Mesenteric fat pad (tissue), 1 donor: ENCODE results near the gene BATF. TPM values are rescaled to one million over a fixed set of nuclear protein-coding genes. Genes with fewer than 3 reads are reported as not detected.

Experiments
- DNase-seq: peaks from one replicate; pipeline ENCODE4 v3.0.0-alpha.2; 2020; ENCODE audit warnings: low spot score
- total RNA-seq: library from RNA; stranded (reverse); fragmentation: NEBNext Ultra II Directional; extraction: Animal tissue kit (Norgen Biotek cat#: 25700); gene quantifications from one replicate; pipeline ENCODE4 v1.2.1, GENCODE V29; 2021
- donor health status: DM: yes; HTN: yes; CAD: no.

Gene BATF
- total RNA-seq, 1 donor from 2014 or later = 8.1 TPM

DNA sequence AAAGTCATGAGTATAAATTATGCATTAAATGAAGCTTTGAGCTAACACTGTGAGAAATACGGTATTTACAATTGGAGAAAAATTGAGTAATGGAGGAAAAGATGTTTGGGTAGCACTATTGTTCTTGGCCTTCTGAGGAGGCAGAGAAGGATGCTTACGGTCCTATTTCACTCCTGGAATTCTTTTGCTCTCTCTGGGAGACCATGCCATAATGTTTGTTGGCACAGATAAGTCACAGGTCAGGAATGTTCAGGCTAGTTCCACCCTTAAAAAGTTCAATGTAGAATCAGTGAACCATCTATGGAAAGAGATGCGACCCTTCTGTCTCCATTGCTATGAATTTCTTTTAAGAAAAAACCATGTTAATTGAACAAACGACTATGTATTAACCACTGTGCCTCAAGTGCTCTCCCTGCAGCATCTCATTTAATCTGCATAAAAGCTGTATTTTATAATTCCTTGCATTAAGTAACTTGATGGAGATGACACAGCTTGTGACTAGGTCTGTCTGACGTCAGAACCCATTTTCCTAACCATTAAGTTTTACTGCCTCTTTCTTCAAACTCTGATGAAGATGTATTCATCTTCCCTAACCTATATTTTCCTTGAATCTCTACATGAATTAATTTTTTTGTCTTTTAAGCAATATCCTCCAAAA, 9.5 kb downstream of the BATF start:
- no peak for DNase-seq

DNA sequence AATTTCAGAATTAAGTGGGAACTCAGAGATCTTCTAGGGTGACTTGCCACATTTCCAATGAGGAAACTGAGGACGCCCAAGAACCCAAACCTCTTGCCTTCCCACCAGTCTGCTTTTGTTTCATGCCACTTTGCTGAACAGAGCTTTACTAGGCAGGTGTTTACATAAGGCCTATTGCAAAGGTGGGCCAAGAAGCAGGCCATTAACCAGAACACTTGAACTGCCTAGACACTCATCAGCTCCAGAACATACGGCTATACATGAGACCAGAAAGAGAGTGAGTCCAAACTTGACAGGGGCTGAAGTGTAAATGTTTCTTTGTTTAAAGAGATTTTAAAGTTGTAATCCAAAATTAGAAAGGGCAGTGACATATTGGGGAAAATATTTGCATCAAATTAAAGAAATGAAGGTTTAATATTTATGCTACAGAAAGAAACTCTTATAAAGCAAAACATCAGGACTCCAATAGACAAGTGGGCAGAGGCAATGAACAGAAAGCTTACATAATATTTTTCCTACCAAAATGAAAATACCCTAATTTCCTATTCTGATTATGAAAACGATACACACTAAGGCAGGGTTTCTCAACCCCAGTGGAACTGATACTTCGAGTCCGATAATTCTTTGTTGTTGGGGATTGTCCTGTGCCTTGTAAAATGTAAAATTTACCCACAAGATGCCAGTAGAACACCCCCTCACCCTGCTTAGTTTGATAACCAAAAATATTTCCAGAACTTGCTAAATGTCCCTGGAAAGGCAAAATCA, 11.7 kb downstream of the BATF start:
- no peak for DNase-seq

DNA sequence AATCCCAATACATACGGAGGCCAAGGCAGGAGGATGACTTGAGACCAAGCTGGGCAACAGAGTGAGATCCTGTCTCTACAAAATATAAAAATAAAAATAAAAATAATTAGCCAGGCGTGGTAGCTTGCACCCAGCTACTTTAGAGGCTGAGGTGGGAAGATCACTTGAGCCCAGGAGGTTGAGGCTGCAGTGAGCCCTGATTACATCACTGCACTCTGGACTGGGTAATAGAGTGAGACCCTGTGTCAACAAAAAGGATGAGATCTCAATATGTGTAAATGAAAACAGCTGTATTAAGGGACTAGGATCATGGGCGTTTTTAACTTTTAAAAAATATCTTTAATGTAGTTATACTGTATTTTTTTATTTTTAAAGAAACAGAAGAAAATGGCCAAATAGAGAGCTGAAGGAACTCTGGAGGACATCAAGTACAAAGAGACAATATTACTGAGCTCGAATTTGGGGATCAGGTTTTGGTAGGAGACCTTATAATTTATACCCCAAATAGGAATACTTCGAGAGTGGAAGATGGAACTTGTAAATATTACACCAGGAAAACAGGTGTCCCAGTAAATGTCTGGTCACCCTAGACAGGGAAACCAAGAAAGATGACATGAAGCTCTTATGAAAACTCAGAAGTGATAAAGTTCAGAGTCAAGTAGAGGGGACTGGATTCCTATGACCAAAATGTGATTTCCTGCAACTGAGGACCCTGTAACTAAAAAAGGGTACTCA, 13.1 kb downstream of the BATF start:
- no peak for DNase-seq

DNA sequence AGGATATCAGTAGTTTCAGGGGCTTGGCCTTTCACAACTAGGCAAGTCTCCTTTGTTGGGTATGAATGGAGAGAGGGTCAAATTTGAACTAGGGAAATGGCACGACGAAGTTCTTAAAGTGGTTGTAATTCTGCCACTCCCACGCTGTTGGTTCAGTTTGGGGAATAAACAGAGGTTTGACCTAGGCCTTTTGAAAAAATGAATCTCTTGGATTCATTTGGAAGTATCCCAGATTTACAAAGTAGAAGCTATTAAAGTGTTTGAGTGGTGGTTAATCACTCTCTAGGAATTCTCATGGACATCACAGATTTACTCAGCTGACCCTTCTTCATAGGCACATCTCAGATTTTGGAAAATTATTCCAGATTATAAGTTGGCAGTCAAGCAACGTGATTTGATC, 14.8 kb downstream of the BATF start:
- no peak for DNase-seq

DNA sequence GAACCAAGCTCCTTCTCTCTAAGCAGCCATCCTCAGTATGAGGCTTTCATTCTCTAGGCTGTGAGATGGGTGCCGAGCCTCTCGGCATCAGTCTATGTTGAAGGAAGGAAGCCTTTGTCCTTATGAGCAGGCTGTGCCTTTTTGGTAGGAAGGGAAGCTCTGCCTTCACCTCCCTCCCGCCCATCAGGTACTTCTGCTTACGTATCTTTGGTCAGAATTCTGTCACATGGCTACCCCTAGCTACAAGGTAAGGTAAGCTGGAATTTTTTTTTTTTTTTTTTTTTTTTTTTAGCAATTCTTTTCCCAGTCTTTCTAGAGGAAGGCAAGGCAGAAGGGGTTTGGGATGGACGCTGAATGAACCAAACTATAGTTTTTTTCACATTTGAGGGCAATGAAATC, 16.9 kb downstream of the BATF start:
- DNase-seq = no peak

DNA sequence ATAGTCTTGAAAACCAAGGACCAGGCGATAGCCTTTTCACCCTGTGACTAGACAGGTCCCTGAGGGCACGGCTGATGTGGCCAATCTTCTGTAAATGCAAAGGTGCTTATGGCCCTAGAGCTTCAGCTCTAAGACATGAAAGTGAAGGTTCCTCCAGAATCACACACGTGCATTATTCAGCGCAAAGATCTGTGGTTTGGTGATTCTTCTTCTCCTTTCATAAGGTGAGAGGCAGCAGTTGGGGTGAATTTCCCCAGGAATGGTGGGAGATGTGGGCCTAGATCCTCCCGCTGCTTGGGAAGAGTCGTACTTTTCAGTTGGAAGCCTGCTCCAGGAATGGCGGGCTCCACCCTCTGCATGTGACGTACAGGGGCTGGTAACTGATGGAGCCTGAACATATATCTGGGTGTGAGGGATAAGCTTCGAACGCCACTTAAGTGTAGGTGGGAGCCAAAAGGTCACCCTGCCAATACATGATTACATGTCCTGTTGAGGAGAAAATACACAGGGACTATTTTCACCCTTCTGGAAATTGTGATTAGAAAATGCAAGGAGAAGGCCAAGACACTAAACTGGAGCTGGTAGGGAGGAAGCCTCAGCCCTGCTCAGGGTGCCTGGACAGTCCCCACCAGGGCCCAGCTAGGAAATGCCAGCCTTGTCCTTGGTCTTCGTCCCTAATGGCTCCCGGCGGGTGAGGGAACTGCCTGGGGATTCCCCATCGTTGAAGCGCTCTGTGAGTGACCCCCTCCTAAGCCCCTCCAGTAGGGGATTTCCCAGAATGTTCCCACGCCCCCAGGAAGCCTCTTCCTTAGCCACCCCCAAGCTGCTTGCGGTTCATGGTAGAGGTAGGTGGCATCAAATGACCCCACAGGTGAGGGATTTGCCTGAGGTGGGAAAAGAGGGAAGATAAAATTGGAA, 17.6 kb downstream of the BATF start:
- no peak for DNase-seq

DNA sequence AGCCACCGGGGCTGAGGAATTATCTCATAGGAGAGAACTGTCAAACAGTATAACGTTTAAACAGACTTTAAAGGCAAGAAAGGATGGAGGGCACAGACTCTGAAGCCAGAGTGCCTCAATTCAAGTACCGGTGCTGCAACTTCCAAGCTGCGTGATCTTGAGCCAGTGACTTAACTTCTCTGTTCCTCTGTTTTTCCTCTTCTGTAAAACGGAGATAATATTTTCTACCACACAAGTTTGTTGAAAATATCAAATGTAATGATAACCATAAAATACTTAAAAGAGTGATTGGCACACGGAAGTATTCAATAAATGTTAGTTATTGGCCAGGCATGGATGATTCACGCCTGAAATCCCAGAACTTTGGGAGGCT, 18.2 kb downstream of the BATF start:
- no peak for DNase-seq

DNA sequence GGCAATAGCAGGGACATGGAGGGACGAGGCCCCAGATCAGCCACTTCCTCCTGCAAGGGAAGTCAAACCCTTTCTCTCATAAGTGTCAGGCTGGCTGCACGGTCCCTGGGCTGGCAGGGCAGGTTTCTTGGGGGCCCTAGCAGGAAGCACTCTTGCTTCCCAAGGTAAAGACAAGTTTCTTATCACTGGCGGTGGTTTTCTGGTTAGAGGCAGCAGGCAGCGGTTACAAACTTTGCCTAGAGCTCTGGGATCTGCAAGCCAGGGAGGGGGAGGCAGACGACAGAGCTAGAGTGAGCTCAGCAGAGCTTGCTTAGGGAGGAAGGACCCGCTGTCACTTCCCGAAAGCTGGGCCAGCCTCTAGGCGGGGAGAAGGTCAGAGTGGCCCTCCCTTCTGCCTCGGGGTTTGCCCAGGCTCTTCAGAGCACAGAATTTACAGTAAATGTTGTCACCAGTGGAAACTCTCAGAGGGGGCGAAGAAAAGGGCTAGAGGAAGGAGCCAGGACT, 20.4 kb downstream of the BATF start:
- no peak for DNase-seq

DNA sequence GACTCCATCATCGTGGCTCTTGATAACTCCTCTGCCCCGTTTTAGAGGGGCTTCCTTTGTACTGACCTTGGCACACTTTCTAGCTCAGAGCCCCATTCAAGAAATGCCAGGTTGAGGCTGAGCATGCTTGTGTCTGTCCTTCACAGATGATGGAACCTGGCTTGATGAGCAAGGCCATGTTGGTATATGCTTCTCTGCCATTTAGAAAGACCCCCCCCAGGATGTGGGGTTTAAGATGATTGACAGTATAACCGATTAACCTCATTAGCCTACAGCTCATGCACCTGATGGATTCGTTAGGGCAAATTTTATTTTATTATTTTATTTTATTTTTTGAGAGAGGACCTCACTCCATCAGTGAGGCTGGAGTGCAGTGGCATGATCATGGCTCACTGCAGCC, 21.0 kb downstream of the BATF start:
- DNase-seq = no peak

DNA sequence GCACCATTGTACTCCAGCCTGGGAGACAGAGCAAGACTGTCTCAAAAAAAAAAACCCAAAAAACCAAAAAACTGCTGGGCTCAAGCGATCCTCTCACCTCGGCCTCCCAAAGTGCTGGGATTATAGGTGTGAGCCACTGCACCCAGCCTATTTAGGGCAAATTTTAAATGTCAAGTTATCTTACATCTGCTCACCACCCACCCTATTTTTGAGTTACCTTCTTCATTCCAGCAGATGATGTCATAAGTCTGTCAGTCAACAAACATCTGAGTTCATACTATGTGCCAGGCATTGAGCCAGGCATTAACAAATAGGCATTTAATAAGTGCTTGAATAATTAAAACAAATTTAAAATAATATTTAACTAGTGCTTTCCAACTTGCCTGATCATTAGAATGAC, 21.5 kb downstream of the BATF start:
- DNase-seq = no peak

DNA sequence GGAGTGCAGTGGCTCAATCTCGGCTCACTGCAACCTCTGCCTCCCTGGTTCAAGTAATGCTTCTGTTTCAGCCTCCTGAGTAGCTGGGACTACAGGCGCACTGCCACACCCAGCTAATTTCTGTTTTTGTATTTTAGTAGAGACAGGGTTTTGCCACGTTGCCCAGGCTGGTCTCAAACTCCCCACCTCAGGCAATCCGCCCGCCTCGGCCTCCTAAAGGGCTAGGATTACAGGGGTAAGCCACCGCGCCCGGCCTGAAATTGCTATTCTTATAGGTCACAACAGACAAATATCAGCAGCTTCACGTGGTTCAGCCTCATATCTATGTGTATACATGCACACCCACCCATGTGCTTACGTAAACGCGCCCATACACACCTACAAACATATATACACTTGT, 23.6 kb downstream of the BATF start:
- DNase-seq = no peak

DNA sequence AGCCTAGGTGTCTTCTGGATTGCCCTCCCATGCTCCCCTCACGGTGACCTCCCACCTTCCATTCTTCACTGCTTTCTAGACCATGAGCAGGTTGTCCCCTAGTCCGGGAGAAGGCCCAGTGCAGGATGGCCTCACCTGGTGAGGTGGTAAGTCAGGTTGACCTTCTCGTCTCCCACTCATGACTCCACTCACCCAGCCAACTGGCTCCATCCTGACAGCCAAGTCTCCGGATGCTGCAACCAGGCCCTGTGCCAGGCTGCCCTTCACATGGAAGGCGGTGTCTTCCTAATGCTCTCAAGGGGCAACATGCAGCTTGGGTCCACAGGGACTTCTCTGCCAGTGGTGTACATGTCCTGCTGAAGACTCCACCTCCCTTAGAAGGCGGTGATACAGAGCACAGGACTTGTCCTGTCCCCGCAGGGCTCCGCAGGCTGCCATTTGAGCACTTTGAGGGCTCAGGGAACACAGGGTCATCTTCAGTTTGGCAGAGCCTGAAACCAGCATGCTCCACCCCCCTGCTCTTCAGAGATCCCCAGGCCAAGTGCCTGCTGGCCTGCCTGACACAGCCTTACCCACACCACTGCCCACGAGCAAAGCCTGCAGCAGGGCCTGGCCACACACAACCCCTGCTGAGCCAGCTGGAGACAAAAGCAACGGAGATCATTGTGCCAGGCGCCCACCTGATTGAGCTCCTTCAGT, 25.4 kb downstream of the BATF start:
- DNase-seq = no peak

DNA sequence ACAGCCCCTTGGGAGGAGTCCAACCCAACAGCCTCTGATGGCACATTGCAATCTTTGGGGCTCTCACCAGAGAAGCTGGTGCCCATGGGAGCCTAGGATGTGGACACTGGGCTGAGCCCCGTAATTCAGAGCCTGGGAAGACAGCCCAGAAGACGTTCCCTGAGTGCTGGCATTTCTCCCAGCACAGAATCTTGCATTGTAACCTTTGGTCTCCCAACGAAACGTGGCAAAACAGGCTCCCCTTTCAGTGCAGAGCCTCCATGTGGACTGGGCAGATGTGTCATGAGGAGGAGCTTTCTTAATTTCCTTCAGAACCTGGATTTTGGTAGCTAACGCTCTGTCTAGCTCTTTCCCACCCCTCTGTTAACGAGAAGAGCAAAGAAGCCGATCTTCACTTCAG, 26.3 kb downstream of the BATF start:
- DNase-seq = no peak

DNA sequence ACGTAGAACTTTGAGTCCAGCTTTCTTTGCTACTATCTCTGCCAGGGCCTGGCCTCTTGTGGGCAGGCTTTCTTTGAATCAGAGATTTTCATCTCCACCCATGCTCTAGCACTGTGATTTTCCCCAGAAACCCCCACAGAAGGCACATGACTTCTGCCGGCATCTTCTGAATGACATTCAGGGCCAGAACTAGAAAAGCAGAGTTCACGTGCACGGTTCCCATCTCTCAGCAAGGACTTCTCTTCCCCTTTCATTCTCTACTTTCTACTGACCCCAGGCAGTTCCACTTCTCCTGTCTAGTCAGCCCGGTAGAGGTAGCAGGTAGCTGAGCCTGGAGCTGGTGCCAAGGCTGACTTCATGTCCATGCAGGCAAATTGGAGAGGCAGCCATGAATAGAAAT, 26.9 kb downstream of the BATF start:
- DNase-seq = no peak

DNA sequence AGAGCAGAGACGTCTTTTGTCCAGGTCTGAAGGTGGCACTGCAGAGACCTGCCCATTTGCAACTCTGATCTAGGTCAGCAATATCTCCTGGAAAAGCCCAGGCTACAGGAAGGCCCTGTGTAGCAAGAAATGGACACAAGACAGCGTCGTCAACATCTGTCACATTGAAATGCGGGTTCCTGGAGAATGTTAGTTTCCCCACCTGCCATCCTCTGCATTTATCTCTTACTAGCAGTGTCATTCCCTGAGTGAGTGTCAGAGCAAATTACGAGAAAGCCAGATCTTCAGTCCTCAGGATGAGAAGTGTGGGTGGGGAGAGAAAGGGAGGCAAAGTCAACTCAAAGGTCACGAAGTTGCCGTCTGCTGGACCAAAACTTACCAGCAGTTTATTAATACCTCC, 28.8 kb downstream of the BATF start:
- no peak for DNase-seq

DNA sequence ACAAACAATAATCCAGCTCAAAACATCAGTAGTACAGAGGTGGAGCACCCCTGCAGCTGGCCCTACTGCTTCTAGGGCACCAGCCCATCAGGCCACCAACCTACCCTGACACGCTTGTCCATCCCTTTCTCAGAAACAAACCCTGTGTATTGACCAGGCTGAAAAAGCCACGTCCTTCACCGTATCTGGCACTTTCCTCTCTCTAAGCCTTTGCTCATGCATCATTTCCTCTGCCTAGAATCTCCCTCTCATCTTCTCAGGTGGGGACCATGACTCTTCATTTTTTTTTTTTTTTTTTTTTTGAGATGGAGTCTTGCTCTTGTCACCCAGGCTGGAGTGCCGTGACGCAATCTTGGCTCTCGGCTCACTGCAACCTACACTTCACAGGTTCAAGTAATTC, 30.9 kb downstream of the BATF start:
- no peak for DNase-seq

DNA sequence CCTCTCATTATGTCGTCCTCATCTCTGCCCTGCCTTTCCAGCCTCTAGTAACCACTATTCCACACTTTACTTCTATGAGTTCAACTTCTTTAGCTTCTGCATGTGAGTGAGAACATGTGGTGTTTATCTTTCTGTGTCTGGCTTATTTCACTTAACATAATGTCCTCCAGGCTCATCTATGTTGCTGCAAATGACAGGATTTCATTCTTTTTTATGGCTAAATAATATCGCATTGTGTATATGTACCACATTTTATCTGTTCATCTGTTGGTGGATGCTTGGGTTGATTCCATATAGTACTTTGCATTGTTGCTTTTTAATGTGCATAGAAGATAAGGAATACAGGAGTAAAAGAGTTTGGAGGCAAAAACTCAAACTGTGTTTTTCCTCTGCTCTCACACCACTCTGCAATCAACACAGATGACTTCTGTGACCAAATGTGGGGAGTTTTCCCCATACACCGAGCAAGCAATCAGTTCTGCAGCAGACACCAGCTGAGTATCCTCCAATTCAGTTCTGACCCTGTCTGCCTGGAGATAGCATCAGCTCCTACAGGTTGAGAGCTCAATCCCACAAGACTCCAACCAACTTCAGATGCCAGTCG, 31.6 kb downstream of the BATF start:
- DNase-seq = no peak

DNA sequence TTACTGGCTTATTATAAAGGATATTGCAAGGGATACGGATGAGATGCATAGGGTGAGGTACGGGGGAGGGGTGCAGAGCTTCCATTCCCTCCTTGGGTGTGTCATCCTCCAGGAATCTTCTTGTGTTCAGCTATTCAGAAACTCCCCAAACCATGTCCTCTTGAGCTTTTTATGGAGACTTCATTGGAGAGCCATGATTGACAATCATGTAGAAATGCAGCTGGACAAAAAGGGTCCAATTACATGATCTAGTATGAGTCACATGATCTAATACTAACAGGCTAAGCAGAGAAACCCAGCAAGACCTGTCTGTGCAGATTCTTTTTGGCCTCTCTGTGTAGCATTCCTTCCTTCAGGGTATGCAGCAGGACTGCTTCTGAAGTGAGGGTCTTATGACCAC, 32.2 kb downstream of the BATF start:
- DNase-seq = no peak

DNA sequence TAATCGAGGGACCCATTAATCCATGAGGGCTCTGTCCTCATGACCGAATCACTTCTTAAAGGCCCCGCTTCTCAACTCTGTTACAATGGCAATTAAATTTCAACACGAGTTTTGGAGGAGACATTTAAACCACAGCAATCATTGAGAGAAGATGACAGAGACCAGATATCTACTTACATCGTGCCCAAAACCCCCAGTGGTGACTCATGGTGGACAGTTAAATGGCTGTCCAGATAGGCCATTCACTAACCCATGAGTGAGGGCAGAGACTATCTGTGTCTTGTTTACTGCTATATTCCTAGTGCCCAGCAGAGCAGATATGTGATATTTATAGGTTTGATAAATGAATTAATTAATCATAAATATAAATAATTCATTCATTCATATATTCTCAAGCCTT, 36.2 kb downstream of the BATF start:
- DNase-seq = no peak

DNA sequence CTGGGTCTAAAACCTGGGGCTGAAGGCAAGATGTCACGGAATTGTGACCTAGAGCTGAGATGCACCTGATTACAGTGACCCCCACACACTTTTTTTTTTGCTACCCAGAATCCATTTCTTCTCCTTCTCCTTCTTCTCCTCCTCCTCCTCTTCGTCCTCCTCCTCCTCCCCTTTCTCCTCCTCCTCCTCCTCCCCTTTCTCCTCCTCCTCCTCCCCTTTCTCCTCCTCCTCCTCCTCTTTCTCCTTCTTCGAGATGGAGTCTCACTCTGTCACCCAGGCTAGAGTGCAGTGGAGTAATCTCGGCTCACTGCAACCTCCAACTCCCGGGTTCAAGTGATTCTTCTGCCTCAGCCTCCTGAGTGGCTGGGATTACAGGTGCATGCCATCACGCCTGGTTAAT, 36.8 kb downstream of the BATF start:
- DNase-seq = no peak
